Fibroblast of skin of right quadriceps (primary cell): ENCODE data around the gene TOMM22.
"Not testable (repeated sequence)": the region's sequence is repeated elsewhere in the genome, so short reads cannot be mapped to it uniquely, and the experiment has no call there.

ENCODE experiments used
- DNase-seq: peaks from one replicate; pipeline ENCODE4 v3.0.0-alpha.2; 2013

Gene TOMM22

GRCh38 chr22:38681582-38682335 lies at the start of gene TOMM22:
Gene TOMM22 (plus strand): TSS chr22:38681957. CDS start chr22:38681979, 22 bp downstream.
- peak; percentile 82 for DNase-seq

DNA sequence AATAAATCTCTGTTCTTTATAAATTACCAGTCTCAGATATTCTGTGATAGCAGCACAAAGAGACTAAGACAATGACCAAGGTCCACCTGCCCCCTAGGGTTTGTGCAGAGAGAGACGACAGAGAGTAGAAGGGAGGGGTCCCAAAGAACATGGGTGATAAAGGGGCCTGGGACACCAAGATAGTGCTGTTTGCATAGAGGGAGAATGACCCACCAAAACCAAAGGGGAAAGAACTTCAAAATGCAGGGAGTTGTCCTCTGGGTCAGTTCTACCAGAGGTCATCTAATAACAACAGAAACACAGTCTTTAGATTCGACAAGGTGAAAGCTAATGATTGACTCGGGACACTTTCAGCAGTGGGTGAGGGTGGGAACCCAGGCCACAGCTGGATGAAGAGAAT lies 49.2 kb upstream of the TOMM22 start:
- DNase-seq = no peak

DNA sequence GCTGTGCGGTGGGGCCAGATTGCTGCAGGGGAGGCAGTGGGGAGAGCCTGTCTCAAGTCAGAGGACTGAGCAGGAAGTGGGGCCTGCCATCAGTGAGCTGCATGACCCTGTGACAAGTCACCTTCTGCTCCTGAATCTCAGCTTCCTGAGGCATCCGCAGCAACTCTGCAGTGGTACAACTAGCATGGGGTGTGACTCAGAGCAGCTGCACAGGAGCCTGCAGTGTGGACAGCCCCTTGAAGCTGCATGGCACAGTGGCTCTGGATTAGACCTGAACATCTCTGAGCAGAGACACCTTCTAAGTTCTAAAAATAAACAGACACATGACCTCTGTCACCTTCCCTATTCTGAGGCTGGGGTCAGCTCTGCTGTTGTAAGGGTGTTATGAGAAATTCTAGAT lies 43.5 kb upstream of the TOMM22 start:
- DNase-seq = no peak

DNA sequence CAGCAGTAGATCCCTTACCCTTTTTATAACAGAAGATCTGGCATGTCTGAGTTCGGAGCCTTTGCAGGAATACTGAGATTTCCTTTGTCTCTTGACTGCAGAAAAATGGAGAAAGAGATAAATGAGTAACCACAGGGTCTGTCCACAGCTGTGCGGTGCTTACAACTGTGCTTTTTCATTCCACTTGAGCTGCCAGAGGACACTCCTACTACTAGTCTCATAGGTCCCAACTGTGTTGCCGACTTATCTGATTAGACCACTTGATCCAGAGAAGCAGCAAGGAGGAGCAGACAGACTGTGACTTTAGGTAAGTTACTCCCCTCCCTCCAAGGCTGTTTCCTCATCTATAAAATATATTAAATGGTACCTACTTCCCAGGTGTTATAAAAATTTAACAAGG lies 43.0 kb upstream of the TOMM22 start:
- DNase-seq = no peak

GRCh38 chr22:38641476-38642040 lies 40.2 kb upstream of the TOMM22 start:
- DNase-seq = no peak

DNA sequence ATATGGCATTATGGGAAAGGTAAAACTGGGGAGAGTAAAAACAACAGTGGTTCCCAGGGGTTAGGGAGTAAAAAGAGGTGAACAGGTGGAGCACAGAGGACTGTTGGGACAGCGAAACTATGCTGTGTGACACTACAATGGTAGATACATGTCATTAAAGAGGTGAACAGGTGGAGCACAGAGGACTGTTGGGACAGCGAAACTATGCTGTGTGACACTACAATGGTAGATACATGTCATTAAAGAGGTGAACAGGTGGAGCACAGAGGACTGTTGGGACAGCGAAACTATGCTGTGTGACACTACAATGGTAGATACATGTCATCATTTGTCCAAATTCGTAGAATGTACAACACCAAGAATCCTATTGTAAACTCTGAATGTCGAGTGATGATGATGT lies 37.5 kb upstream of the TOMM22 start:
- DNase-seq = not testable (repeated sequence)

- no peak for DNase-seq
Measured at GRCh38 chr22:38645430-38645829, 36.3 kb upstream of the TOMM22 start.

DNA sequence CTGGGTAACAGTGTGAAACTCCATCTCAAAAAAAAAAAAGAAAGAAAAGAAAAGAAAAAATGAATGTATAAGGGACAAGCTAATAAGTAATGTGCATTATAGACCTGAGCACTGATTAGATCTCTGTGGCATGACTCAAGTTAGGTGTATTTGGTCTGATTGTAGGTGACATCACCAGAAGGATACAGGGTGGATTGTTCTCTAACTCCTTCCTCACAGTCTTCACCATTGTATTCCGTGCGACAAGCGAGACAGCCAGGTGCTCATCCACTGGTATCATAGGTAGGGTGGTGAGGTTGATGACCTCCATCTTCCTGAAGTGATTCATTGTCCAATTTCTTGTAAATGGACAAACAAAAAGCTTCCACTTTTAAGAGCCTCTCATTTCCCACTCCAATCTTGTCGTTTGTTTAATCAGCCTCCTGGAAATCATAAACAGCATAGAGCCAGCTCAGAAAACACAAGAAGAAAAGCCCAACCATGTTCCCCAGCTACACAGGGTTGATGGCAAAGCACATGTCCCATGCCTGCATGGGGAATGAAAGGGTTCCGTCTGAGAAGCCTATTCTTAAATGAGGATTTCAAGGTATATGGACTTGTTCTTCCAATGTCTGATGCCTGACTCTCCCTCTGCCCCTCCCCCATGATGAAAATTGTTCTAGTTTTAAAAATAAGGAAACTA lies 31.8 kb upstream of the TOMM22 start:
- DNase-seq = no peak

DNA sequence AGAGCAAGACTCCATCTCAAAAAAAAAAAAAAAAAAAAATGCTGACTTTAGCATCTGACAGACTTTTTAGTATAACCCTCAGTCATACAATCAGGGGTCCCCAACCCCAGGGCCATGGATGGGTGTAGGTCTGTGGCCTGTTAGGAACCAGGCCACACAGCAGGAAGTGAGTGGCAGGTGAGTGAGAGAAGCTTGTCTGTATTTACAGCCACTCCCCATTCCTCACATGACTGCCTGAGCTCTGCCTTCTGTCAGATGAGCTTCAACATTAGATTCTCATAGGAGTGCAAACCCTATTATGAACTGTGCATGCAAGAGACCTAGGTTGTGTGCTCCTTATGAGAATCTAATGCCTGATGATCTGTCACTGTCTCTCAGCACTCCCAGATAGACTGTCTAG lies 28.9 kb upstream of the TOMM22 start:
- DNase-seq = no peak

DNA sequence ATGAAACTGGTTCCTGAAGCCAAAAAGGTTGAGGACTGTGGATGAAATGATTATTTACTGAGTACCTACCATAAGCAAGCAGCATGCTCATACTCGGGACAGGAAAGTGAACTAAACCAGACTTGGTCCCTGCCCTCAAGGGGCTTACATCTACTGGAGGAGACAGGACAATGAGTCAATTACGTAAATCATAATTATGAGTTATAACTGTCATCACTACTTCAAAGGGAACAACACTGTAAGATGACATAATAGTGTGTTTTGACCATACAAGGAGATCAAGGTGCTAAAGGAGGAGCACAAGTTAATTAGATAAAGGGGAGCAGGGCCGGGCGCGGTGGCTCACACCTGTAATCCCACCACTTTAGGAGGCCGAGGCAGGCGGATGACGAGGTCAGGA lies 28.0 kb upstream of the TOMM22 start:
- peak; percentile 8 for DNase-seq

DNA sequence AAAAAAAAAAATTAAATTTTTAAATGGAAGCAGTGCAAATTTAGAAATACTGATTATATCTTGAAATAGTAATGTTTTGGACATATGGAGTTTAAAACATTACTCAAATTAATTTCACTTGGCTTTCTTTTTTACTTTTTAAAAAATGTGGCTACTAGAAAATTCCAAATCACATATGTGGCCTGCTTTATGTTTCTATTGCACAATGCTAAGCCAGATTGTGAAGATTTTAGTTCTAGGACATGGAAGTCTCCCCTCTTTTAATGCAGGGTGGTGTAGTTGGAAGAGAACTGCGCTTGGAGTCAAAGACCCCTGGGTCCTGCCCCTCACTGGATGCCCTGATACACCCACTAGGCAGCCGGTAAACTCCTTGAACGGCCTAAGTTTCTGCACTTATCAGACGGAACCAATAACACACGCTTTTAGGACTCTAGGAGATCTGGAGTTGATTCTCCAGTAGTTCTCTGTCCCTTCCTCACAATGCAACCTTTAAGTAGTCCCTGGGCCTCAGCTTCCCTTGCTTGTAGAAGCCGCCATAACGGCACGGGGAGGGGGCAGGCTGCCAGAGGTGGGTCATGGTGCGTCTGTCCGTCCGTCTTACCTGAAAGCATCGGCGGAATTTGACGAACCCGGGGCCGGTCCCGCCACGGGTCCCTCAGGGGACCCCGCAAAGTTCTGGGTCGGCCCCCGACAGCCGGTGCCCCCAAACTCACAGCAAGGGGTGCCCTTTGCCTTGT lies 26.1 kb upstream of the TOMM22 start:
- DNase-seq = peak; percentile 20

GRCh38 chr22:38656256-38657044 lies 25.3 kb upstream of the TOMM22 start, which contains the start of the genes CBY1 and FAM227A:
Gene CBY1 (plus strand): TSS chr22:38656638. CDS start chr22:38668055, 11,417 bp downstream.
Gene FAM227A (minus strand): TSS chr22:38656392. CDS start chr22:38650168, 6,224 bp downstream.
- peak; percentile 84 for DNase-seq

- DNase-seq = peak; percentile 10
Measured at GRCh38 chr22:38657045-38657909, 24.5 kb upstream of the TOMM22 start.

GRCh38 chr22:38674888-38675287 lies 6.9 kb upstream of the TOMM22 start:
- DNase-seq = no peak

GRCh38 chr22:38675833-38676232 lies 5.9 kb upstream of the TOMM22 start:
- DNase-seq = no peak

GRCh38 chr22:38684895-38685294 lies 3.1 kb downstream of the TOMM22 start:
- no peak for DNase-seq

GRCh38 chr22:38685761-38686160 lies 4.0 kb downstream of the TOMM22 start:
- no peak for DNase-seq

DNA sequence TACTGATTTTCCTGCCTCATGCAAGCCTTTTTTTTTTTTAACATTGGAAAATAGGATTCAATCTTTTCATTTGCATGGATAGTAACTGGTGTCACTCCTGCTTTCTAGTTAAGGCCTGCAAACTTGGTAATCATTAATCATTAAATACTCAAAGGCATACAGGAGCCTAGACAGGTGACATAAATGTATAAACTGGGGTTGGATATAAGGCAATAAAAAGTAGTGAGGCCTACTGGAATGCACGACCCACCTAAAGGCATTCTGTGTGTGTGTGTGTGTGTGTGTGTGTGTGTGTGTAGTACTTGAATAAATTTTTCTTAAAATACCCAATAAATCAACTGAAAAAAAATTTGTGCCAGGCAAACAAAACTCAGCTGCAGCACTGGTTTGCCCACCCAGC lies 7.9 kb downstream of the TOMM22 start:
- DNase-seq = no peak

- no peak for DNase-seq
Measured at GRCh38 chr22:38694049-38694448, 12.3 kb downstream of the TOMM22 start.

DNA sequence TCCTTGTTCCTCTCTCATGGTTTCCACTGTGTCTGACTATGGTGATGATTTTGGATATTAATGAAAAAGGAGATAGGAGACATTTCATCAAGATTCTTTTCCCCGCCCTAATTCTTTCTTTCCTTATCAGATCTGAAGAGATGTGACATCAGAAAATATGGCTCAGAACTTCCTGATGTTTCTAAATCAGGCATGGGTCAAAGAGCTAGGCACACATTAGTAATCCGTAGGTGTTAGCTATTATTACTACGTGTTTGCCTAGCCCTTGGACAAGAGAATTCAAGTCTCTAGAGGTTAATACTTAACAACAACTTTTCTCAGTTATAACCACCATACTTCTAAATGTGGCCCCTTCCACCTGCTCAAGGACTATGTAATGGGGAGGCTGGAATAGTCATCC lies 13.2 kb downstream of the TOMM22 start:
- DNase-seq = no peak
